NB4 (cell line): ENCODE measurements around the gene NAT16.
"Not testable (repeated sequence)": the region's sequence is repeated elsewhere in the genome, so short reads cannot be mapped to it uniquely, and the experiment has no call there.

Experiments used
- DNase-seq: peaks from one replicate; pipeline ENCODE4 v3.0.0; 2010; ENCODE audit warnings: low read depth
- H3K4me3 ChIP-seq: one replicate; pipeline ENCODE4 v1.5.1; 2011; ENCODE audit warnings: mild to moderate bottlenecking, low read depth, low read length, moderate library complexity
- MYC ChIP-seq: IDR thresholded peaks from 2 replicates; pipeline ENCODE4 v1.6.1; 2011; ENCODE audit warnings: low read depth, low read length
- POLR2A ChIP-seq: IDR thresholded peaks from 2 replicates; pipeline ENCODE4 v1.6.1; 2011; ENCODE audit warnings: mild to moderate bottlenecking; ENCODE audit not compliant: insufficient read length; ENCODE audit errors: extremely low read depth
- TF ChIP-seq, protein P1 (sequence below): IDR thresholded peaks from 2 replicates; pipeline ENCODE4 v1.6.1; 2011; ENCODE audit warnings: low read depth, low read length
- TF ChIP-seq, protein P2 (sequence below): IDR thresholded peaks from one replicate; pipeline ENCODE4 v1.5.1; 2012; ENCODE audit warnings: low read depth, low read length

The NAT16 gene

GRCh38 chr7:101137651-101138212, 42.4 kb downstream of the NAT16 start:
- peak overlapping the region; percentile 29 for H3K4me3 ChIP-seq
- 0 out of 2 replicates have a peak, but pooled peaks have one; percentile 21 for TF ChIP-seq MYC
- TF ChIP-seq, protein P1, sequence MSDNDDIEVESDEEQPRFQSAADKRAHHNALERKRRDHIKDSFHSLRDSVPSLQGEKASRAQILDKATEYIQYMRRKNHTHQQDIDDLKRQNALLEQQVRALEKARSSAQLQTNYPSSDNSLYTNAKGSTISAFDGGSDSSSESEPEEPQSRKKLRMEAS, result no peak
- DNase-seq, result no peak

- TF ChIP-seq, protein P1, result peak; percentile 28; the same call in 1 of the 2 replicates
- TF ChIP-seq MYC (peak; percentile 70; the same call in 1 of the 2 replicates), POLR2A (no peak)
- TF ChIP-seq, protein P2, sequence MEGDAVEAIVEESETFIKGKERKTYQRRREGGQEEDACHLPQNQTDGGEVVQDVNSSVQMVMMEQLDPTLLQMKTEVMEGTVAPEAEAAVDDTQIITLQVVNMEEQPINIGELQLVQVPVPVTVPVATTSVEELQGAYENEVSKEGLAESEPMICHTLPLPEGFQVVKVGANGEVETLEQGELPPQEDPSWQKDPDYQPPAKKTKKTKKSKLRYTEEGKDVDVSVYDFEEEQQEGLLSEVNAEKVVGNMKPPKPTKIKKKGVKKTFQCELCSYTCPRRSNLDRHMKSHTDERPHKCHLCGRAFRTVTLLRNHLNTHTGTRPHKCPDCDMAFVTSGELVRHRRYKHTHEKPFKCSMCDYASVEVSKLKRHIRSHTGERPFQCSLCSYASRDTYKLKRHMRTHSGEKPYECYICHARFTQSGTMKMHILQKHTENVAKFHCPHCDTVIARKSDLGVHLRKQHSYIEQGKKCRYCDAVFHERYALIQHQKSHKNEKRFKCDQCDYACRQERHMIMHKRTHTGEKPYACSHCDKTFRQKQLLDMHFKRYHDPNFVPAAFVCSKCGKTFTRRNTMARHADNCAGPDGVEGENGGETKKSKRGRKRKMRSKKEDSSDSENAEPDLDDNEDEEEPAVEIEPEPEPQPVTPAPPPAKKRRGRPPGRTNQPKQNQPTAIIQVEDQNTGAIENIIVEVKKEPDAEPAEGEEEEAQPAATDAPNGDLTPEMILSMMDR, result no peak
- peak; percentile 70 for DNase-seq
- no peak overlapping the region for H3K4me3 ChIP-seq
Observed at GRCh38 chr7:101134399-101134980, 45.6 kb downstream of the NAT16 start.

GRCh38 chr7:101133621-101134398, 46.3 kb downstream of the NAT16 start:
- peak; percentile 72 for DNase-seq
- no peak overlapping the region for H3K4me3 ChIP-seq
- 0 out of 2 replicates have a peak, but pooled peaks have one; percentile 29 for TF ChIP-seq MYC
- TF ChIP-seq, protein P1, result no peak

- not testable (repeated sequence) for DNase-seq, H3K4me3 ChIP-seq
Observed at GRCh38 chr7:101132626-101133600, 47.2 kb downstream of the NAT16 start.

DNA sequence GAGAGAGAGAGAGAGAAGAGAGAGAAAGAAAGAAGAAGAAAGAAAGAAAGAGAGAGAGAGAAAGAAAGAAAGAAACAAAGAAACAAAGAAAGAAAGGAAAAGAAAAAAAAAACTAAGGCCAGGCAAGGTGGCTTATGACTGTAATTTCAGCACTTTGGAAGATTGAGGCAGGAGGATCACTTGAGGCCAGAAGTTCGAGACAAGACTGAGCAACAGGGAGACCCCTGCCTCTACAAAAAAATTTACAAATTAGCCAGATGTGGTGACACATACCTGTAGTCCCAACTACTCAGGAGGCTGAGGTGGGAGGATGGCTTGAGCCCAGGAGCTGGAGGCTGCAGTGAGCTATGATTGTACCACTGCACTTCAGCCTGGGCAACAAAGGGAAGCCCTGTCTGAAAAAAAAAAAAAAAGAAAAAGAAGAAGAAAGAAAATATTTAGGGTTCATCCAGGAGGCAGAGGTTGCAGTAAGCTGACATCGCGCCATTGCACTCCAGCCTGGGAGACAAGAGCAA, 50.4 kb downstream of the NAT16 start:
- no peak overlapping the region for H3K4me3 ChIP-seq
- TF ChIP-seq, protein P2, result no peak
- no peak for TF ChIP-seq POLR2A
- TF ChIP-seq, protein P1, result no peak
- no peak for TF ChIP-seq MYC
- DNase-seq, result no peak

DNA sequence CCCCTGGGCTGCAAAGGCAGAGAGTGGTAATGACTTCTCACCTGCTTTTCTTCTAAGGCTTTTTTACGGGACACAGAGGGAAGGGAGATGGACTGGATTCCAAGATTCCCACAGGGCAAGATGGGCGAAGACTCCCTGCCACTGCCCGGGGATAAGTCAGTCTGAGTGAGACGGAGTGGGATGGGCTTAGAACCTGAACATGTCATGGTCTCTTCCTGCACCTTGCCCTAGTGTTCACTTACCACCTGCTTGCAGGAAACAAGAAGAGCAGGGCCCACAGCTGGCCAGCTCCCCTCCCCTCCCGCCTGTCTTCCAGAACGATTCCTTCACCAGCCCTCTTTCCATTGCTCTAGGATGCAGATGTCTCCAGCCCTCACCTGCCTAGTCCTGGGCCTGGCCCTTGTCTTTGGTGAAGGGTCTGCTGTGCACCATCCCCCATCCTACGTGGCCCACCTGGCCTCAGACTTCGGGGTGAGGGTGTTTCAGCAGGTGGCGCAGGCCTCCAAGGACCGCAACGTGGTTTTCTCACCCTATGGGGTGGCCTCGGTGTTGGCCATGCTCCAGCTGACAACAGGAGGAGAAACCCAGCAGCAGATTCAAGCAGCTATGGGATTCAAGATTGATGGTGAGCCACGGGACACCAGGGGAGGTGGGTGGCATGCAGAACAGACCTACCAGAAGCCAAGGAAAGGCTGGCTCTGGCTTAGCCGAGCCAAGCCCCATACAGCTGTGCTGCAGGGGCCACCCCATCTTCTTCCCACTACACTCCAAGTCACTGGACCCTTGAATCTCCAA, 51.9 kb downstream of the NAT16 start:
- DNase-seq, result no peak
- TF ChIP-seq, protein P1, result no peak
- TF ChIP-seq POLR2A, result no peak
- TF ChIP-seq, protein P2, result no peak
- no peak for TF ChIP-seq MYC
- H3K4me3 ChIP-seq, result no peak overlapping the region
